Caki2 (cell line): Measurements from ENCODE around the gene DVL1. TPM values are rescaled to one million over a fixed set of nuclear protein-coding genes. Genes with fewer than 3 reads are reported as not detected.

Source experiments
- DNase-seq: peaks from one replicate; pipeline ENCODE4 v3.0.0-alpha.2; 2015; ENCODE audit warnings: low read depth
- in situ Hi-C: cut with HindIII; loops from 2 replicates; pipeline ENCODE4 v1.10.0; 2016; ENCODE audit warnings: low sequenced_read_pairs, low pct_unique_long_range_greater_than_20kb, mixed read lengths
- total RNA-seq: library from RNA; depleted of rRNA; stranded (reverse); fragments of >200 nt; shearing (Covaris generic); gene quantifications from 2 replicates; pipeline ENCODE4 v1.2.3, GENCODE V29; 2014; ENCODE audit warnings: low replicate concordance

Gene DVL1
- total RNA-seq, 1 experiment from 2014 or later: 84.9 TPM

DNA sequence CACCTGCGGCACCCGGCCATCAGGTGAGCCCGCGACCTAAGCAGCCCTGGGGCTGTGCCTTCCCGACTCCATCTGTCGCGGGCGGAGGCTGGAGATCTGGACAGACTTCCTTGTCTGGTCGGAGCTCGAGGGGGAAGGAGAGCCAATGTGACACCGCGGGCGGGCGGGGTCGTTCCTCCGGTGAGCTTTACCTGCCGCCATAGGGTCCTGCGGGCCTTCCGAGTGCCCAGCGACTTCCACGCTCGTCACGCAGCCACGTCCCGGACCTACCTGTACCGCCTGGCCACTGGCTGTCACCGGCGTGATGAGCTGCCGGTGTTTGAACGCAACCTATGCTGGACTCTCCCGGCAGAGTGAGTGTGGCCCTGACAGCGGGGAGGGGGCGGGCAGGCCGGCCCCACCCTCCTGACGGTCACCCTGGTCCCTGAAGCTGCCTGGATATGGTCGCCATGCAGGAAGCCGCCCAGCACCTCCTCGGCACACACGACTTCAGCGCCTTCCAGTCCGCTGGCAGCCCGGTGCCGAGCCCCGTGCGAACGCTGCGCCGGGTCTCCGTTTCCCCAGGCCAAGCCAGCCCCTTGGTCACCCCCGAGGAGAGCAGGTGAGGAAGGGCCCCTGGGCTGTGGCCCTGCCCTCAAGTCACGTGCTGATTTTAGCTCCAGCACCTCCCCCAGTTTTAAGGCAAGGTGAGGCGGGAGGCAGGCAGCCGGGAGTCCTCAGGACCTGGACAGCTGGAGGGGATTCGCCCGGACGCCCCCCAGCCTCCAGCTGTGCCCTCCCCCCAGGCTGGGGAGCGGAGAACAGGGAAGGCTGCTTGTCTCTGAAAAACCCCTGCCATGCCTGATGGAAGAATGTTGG lies 39.7 kb downstream of the DVL1 start:
- in situ Hi-C loops: no loop called here
- no peak for DNase-seq

DNA sequence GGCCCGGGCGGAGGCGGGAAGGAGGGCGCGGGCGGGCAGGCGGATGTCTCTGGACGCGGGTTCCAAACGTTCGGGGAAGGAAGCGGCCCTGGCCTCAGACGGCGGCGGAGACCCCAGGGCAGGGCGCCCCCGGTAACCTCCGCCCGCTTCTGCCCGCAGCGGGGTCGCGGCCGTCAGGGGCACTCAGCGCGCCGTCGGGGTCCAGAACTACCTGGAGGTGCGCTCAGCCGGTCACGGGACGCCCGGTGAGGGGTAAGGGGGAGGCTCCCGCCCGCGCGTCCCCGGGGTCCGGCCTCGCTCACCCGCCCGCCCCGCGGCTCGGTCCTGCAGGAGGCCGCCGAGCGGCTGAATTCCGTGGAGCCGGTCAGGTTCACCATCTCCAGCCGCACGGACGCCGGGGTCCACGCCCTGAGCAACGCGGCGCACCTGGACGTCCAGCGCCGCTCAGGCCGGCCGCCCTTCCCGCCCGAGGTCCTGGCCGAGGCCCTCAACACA lies 40.4 kb downstream of the DVL1 start:
- in situ Hi-C loops: no loop called here
- no peak for DNase-seq

DNA sequence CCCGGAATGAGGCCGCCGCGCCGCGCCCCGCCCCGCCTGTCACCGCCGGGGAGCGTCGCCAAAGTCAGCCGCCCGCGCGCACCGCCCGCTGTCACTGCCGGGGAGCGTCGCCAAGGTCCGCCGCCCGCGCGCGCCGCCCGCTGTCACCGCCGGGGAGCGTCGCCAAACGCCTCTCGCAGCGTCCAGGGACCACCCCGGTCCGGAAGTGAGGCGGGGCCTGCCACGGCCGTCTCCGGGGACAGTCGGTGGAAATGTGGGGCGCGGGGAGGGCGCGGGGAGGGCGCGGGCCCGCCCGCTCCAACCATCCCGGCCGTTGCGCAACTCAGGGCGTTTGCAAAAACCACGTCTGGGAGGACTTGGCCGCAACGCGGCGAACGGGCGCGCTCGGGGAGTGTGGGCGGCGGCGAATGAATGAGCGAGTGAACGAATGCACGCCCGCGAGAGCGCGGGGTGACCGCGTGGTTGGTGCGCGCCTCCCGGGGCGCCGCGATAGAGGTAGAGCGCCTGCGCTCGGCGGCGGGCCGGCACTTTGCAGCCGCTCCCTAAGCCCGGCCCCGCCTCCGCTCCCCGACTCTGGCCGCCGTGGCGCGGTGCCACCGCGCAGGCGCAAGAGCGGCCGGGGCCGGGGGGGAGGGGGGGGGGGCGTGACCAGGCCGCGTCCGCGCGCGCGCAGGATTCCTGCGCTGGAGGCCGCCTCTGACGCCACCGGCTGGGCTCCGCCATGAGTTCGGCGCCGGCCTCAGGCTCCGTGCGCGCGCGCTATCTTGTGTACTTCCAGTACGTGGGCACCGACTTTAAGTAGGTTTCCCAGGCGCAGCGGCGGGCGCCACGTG lies 41.1 kb downstream of the DVL1 start, which contains the start of the genes ACAP3 and PUSL1:
Gene ACAP3, minus strand, starts transcription at position 8 of the 833 bp plus-strand sequence. CDS start 115 bp downstream, outside the sequence.
Gene PUSL1, plus strand, starts transcription at position 675 of the 833 bp plus-strand sequence. Its CDS starts 47 bp downstream, at position 722.
- DNase-seq: peak; percentile 93

DNA sequence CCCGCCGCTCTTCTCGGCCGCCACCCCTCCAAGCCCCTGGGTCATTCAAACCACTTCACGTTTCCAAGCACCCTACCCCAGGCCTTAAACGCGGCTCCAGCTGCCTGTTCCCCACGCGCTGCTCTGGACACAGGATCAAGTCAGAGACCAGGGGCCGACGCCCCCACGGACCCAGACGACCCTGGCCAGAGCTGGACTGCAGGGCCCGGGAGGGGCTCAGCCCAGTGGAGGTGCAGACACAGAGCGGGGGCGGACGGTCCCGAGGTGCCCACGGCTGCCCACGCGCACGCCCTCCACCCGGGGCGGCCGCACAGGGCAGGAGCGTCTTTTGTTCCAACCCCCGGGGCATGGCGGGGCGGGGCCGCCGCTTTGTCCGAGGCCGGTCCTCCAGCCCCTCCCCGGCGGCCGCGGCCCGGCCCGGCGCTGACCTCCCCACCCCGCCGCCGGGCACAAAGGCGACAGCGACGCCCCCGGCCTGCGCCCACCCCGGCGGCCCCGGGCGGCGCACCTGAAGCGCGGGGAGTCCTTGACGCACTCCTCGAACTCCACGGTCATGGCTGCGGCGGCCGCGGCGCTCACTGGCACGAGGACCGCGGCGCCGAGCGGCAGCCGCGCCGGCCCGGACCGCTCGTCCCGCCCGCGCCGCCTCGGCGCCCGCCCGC lies 41.8 kb downstream of the DVL1 start:
- DNase-seq: peak; percentile 45
- in situ Hi-C loops: no loop called here

More for the DNA sequence above, 41.1 kb downstream of the DVL1 start, which contains the start of the genes ACAP3 and PUSL1:
- in situ Hi-C loops: no loop called here

DNA sequence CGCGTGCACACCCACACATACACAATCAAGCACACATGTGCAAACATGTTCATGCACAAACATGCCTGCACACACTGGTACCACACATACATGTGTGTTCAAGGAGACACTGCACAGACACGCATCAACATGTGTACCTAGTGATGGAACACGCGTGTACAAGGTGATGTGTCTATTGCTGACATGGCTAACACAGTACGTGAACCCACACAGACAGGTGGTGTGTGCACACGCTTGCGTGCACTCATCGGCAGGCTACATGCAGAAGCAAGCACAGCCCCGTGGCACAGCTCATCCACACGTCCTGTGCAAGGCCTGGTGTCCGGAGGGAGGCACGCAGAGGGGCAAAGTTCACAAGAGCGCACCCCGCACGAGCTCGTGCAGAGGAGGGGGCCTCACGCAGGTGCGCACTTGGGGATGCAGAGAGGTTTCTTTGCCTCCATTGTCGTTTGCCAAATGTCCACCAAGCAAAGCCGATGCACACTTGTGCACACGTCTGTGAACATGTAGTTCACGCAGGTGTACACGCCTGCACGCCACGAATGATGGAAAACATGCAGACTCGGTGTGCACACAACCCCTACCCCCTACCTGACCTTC lies 42.5 kb downstream of the DVL1 start:
- in situ Hi-C loops: no loop called here
- DNase-seq: no peak

DNA sequence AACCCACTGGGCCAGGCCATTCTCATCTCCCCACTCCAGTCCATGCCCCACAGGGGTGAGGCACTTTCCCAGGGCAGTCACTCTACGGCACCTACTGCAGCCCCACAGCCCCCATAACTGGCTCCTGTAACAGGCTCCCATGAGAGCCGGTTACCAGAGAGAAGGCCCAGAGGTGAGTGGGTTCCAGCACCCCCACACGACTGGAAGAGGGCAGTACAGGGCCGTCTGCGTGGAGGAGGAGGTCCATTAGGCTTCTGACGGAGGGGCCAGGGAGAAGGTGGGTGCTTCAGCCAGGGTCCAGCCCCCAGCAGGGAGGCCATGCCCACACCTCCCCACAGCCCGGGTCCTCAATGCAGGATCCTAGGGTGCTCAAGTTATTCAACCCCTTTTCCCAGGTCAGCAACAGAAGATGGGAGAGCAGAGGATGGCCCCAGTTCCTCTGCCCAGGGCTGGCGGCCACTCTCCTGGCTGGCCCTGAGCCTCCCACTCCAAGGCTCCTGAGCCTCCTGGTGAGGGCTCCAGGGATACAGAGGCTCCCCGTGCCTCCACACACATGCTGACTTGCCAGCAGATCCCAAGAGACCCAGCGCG lies 43.1 kb downstream of the DVL1 start:
- no peak for DNase-seq
- in situ Hi-C loops: no loop called here

DNA sequence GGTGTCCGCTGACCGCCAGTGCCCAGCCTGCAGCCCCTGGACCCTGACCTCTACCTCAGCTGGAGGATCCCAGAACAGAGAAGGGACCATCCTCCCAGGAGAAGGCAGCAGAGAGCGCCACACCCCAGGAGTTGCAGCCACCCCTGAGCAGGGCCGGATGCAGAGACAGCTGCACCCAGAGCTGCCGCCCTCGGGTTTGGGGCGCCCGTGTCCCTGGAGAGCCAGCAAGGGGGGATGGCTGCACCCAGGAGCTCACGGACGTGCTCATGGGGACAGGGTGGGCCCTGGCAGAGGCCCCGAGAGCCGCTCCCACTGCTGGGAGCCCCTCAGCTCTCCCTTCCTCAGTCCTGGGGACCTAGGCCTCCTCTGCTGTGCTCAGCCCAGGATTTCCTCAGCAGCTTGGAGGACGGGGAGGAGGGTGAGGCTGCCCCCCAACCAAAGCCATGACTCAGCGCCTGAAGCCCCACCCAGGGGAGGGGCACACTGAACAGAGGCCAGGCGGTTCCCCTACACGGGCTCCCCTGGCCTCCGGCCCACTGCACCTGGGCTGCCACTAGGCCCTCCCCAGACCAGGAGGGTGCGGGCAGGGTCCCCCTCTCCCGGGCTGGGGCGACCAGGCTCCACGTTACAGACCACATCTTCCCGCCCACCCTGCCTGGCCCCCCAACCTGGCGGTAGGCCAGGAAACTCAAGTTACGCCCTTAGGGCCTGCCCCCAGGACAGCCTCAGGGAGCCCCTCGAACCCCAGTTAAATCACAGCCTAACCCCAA lies 43.7 kb downstream of the DVL1 start:
- DNase-seq: peak; percentile 80
- in situ Hi-C loops: no loop called here

DNA sequence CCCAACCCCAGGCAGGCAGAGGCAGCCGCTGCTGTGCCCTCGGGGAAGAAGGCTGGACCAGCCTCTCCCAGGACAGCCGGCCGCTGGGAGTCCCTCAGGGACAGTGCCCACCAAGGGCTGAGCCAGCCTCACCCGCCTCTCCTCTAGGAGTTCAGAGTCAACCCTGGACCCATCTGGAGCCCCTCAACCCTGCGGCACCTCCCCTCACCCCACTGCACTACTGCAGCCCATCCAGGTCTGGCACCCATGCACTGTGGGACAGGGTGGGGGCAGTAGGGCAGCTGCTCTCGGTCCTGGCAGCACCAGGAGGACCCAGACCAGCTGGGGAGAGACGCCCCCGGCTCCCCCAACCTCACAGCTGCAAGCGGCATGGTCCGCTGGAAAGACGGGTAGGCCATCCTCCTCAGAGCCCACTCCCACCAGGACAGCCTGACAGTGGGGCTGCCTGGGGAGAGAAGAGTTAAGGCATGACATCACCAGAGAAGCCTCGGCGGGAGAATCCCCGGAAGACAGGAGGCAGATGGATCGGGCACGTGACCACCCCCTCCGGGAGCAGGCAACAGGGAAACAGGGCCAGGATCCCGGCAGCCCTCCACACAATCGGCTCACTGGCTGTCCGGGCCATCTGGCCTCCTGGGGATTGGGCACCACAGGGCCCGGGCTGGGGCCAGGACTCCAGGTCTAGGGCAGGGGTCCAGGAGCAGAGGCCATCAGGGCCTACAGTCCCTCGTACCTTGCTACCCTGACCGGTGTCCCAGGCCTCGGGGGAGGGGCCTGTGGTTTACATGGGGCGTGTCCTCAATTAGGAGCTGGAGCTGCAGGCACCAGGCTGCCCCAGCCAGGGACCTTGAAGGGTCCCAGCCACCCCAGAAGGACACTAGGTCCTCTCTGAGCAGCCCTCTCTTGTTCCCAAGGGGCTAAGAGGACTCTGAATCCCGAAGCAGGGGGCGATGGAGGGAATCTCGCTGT lies 44.6 kb downstream of the DVL1 start:
- DNase-seq: peak; percentile 81
- in situ Hi-C loops: no loop called here

DNA sequence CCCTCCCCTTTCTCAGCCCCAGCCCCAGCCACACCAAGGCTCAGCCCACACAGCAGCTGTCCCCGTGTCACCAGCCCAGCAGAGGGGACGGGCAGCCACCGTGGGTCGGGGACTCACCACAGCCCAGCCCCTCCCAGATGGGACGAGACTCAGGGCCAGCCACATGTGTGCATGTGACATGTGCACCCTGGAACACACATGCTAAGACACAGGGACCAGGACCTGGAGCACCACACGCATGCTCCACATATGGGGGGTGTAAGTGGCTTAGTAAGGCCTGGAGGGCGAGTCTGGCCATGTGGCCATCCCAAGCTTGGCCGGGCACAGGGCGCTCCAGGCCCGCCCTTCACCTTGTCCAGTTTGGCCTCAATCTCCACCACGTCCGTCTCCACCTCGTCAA lies 45.5 kb downstream of the DVL1 start:
- no peak for DNase-seq
- in situ Hi-C loops: no loop called here

DNA sequence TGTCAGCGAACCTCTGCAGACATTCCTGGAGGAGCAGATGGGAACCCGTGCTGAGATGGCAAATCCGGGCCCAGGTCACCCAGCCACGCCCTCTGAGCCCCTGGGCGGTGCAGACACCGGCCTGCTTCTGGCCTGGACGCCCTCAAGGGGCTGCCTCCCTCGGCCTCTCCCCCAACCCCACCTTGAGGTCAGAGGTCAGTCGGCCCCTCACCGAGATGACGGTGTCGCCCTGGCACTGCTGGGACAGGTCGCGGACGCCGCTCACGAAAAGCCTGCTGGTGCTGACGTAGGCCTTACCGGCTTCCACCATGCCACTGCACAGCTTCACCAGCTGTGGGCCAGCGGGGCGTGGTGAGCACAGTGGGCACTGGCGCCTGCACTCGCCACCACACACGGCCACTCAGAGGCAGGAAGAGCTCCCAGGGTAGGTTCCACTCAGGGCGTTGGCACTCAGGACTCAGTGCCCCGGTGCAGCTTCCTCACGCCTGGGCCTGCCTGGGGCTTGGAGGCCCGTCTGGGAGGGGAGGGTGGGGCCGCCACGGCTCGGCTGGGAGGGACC lies 46.2 kb downstream of the DVL1 start:
- in situ Hi-C loops: no loop called here
- DNase-seq: no peak

DNA sequence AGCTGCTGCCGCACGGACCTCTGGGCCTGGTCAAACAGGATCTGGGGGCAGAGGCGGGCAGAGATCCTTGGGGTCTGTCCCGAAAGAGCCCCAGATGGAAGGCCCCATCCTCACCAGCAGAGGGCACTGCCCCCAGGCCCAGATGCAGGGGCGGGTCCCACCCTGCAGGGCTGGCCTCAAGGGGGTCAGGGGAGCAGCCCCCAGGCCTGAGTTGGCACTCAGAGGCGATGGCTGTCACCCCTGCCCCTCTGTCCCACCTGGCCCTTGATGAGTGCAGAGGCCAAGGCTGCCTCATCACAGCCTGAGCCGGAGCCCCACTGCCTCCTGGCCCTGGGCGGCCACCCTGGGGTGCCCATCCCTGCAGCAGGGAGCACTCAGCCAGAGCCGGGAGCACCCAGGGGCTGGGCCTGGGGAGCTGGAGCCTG lies 47.2 kb downstream of the DVL1 start:
- in situ Hi-C loops: no loop called here
- DNase-seq: no peak

DNA sequence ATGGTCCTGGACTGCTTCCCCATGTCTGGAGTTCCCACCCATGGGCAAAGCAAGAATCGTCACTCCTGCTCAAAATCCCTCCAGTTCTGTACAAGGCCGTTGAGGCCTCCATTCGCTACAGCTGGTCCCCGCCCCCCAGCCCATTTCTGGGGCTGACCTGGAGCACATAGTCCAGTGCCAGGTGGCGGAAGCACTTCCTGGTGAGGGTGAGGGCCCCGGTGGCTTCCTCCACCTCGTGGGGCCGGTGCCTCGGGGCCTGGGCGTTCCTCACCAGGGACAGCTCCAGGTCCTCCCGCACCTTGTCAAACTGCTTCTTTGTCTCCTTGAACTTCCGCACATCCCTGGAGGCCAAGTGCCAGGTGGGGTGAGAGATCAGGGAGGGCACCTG lies 48.9 kb downstream of the DVL1 start:
- in situ Hi-C loops: no loop called here
- no peak for DNase-seq

DNA sequence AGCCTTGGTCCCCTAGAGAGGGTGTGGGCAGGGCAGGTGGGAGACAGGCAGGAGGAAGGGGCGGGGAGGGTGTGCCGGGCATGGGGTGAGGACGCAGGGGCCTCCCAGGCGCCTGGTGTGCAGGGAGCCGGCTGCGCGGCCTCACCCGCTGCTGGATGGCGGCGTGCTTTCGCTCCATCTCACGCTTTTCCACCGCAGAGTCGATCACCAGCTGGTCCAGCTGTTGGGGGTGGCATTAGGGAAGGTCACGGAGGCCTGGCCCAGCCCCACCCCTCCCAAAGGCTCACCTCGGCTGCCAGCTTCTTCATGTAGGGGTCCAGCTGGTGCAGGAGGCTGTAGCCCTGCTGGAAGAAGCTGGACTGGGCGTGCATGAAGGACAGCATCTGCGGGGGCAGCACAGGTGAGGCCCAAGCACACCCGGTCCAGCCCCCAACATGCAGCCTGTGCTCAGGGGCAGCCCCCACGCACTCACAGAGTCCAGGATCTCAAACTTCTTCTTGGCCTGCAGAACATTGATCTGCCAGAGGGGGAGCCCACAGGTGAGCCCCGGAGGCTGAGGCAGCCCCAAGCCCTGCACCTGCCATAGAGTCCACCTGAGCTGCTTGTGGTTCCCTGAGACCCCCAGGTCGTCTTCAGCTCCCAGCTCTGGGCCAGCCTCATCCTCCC lies 49.4 kb downstream of the DVL1 start:
- DNase-seq: no peak
- in situ Hi-C loops: no loop called here

DNA sequence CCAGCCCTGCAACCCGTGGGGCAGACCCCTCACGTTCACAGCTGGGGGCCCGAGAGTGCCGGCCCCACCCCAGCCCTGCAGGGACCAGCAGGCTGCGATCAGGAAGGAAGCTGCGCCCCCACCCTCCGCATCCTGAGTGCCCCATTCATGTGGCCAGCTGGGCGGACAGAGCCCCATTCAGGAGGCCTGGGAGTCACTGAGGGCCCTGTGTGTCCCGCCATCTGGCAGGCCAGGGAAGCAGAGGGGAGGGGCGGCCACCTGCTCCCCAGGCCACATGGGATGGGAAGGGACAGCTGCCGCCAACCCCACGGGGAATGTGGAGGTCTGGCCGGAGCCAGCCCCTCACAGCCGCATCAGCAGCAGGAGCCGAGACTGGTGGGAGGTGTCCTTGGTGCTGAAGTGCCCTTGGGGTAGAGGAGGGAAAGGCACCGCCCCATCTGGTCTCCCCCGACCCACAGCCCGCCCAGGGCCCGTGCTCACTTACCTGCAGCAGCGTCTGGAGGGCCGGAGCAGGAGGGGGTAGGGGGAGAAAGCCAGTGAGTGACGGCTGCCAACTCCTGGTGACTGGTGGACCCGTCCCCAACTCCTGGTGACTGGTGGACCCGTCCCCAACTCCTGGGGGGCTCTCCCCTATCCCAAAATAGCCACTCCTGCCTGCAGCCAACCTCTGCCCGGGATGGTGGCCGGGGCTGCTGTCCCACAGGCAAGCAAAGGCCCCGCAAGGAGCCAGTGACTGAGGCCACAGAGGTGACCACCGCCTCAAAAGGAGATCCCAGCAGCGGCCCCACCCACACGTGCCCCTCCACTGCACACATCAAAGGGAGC lies 50.1 kb downstream of the DVL1 start:
- in situ Hi-C loops: no loop called here
- DNase-seq: no peak
